Natural killer cell (primary cell): ENCODE measurements around the gene C16orf90. TPM values are rescaled to one million over a fixed set of nuclear protein-coding genes. Genes with fewer than 3 reads are reported as not detected.

Experiments used
- ATAC-seq, 3 donors: fragments of 150-1000 bp in 2 of 3; fragments of 200-7000 bp in 1 of 3; cut with Tn5 transposase; 1 replicate in 1 of 3; 2 replicates in 2 of 3; pipeline ENCODE4 v1.10.0; 2021; ENCODE audit warnings: mild to moderate bottlenecking in 2 of 3, moderate library complexity in 2 of 3
- DNase-seq, 2 donors: peaks; one replicate each; pipeline versions ENCODE4 v3.0.0 to v3.0.0-alpha.2; 2013 to 2021; ENCODE audit warnings: mixed read lengths in 1 of 2
- H3K27ac ChIP-seq: one replicate; pipeline ENCODE4 v1.5.1; 2013; ENCODE audit warnings: mild to moderate bottlenecking, low read length
- H3K27me3 ChIP-seq: one replicate; pipeline ENCODE4 v1.6.1; 2013; ENCODE audit warnings: low read length; ENCODE audit not compliant: control insufficient read depth, insufficient read depth
- H3K36me3 ChIP-seq: one replicate; pipeline ENCODE4 v1.6.1; 2013; ENCODE audit warnings: low read length; ENCODE audit not compliant: control insufficient read depth, insufficient read depth
- H3K4me1 ChIP-seq: one replicate; pipeline ENCODE4 v1.6.1; 2013; ENCODE audit warnings: low read length; ENCODE audit not compliant: control insufficient read depth, insufficient read depth
- H3K4me3 ChIP-seq: one replicate; pipeline ENCODE4 v1.5.1; 2013; ENCODE audit warnings: low read length
- H3K9me3 ChIP-seq: one replicate; pipeline ENCODE4 v1.6.1; 2013; ENCODE audit warnings: low read length; ENCODE audit not compliant: control insufficient read depth, insufficient read depth
- H3K27ac Mint-ChIP-seq, 2 donors: one replicate each; pipeline ENCODE4 v1.8.0; 2022; ENCODE audit warnings: mild to moderate bottlenecking in 2 of 2, mixed read lengths in 2 of 2, moderate library complexity in 1 of 2
- H3K27me3 Mint-ChIP-seq, 2 donors: one replicate each; pipeline ENCODE4 v1.8.0; 2022; ENCODE audit warnings: low read depth in 2 of 2, mixed read lengths in 2 of 2
- H3K36me3 Mint-ChIP-seq: one replicate; pipeline ENCODE4 v1.8.0; 2022; ENCODE audit warnings: mixed read lengths
- H3K4me1 Mint-ChIP-seq, 2 donors: one replicate each; pipeline ENCODE4 v1.8.0; 2022; ENCODE audit warnings: mixed read lengths in 2 of 2
- H3K4me3 Mint-ChIP-seq: one replicate; pipeline ENCODE4 v1.8.0; 2022; ENCODE audit warnings: mild to moderate bottlenecking, moderate library complexity, mixed read lengths
- H3K9me3 Mint-ChIP-seq, 2 donors: one replicate each; pipeline ENCODE4 v1.8.0; 2022; ENCODE audit warnings: mixed read lengths in 2 of 2
- CTCF ChIP-seq: fragments of 200-600 bp; IDR thresholded peaks from one replicate; pipeline ENCODE4 v1.8.0; 2022; ENCODE audit warnings: antibody characterized with exemption
- WGBS: methylation state at CpG from one replicate; pipeline ENCODE4 v1.1.7; 2013; ENCODE audit warnings: missing lambda C conversion rate; ENCODE audit not compliant: insufficient coverage; 5-methylcytosine and 5-hydroxymethylcytosine counted together
- intact Hi-C: fragments of 100-400 bp; cut with micrococcal nuclease; formaldehyde crosslinking; loops from one replicate; pipeline ENCODE4 v1.14.2; 2022
- total RNA-seq, 4 donors: library from RNA; stranded (reverse); fragments of 120-200 nt in 1 of 4; gene quantifications; one replicate each; pipeline versions ENCODE4 v1.2.3 to v1.2.4, GENCODE V29; 2013 to 2022

C16orf90 gene
- total RNA-seq, 3 donors from 2014 or later (not counting 1 experiment from before 2014, with no cell fraction given) = not detected

GRCh38 chr16:3538222-3538621, 42.9 kb upstream of the C16orf90 start:
- DNase-seq (no peak), ATAC-seq (no peak)
- H3K4me1 ChIP-seq = no peaks in the 10 kb centered on the region
- H3K9me3 ChIP-seq = no peaks in the 10 kb centered on the region
- no peak for TF ChIP-seq CTCF
- Mint-ChIP-seq H3K4me1 (peaks cover 19 to 26% of the 10 kb centered on the region in 2 donors), H3K27me3 (no peaks in the 10 kb centered on the region), H3K36me3 (no peaks in the 10 kb centered on the region), H3K4me3 (no peak overlapping the region), H3K27ac (peak overlapping the region; percentile 31 to 47), H3K9me3 (no peaks in the 10 kb centered on the region)
- no peaks in the 10 kb centered on the region for H3K27me3 ChIP-seq
- H3K36me3 ChIP-seq = peaks cover 33% of the 10 kb centered on the region
- no peak overlapping the region for H3K27ac ChIP-seq
- 89% methylated on average over 4 of the region's 4 CpGs for WGBS
- intact Hi-C loops = no loop called here
- no peak overlapping the region for H3K4me3 ChIP-seq

DNA sequence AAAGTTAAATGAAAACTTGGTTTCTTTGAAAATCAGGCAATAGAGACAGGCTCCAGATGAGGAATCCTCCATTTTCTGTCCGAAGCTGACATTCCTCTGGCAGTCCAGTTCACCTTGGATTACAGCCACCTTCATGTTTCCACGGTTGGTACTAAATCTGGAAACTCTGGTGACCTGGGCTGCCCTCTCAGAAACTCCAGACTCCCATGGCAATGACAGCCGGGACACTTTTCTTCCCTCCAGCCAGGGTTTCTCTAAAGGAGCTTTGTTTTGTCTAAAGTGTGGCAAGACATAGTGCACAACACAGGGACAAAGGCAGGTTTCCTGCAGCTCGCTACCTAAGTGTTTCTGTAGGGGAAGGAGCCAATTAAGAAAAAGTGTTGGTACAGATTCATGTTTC, 41.6 kb upstream of the C16orf90 start:
- Mint-ChIP-seq H3K36me3 (no peaks in the 10 kb centered on the region), H3K27ac (peak overlapping the region; percentile 69 to 77), H3K4me1 (peaks cover 19 to 26% of the 10 kb centered on the region in 2 donors), H3K27me3 (no peaks in the 10 kb centered on the region), H3K9me3 (no peaks in the 10 kb centered on the region), H3K4me3 (no peak overlapping the region)
- H3K27ac ChIP-seq = no peak overlapping the region
- no peaks in the 10 kb centered on the region for H3K27me3 ChIP-seq
- H3K9me3 ChIP-seq = no peaks in the 10 kb centered on the region
- WGBS = 88% methylated on average over 4 of the region's 4 CpGs
- intact Hi-C loops = no loop called here
- peaks cover 19% of the 10 kb centered on the region for H3K36me3 ChIP-seq
- DNase-seq (no peak), ATAC-seq (no peak)
- TF ChIP-seq CTCF = no peak
- no peaks in the 10 kb centered on the region for H3K4me1 ChIP-seq
- H3K4me3 ChIP-seq = no peak overlapping the region

- Mint-ChIP-seq H3K27ac (peak overlapping the region; percentile 77), H3K4me3 (no peak overlapping the region), H3K4me1 (peaks cover 19 to 26% of the 10 kb centered on the region in 2 donors), H3K36me3 (no peaks in the 10 kb centered on the region), H3K9me3 (no peaks in the 10 kb centered on the region), H3K27me3 (no peaks in the 10 kb centered on the region)
- intact Hi-C loops = no loop called here
- no peak for TF ChIP-seq CTCF
- Histone ChIP-seq H3K4me3 (no peak overlapping the region), H3K27me3 (no peaks in the 10 kb centered on the region), H3K36me3 (peaks cover 15% of the 10 kb centered on the region), H3K4me1 (no peaks in the 10 kb centered on the region), H3K27ac (no peak overlapping the region), H3K9me3 (no peaks in the 10 kb centered on the region)
- DNase-seq (no peak), ATAC-seq (no peak)
- WGBS = 95% methylated on average over 3 of the region's 3 CpGs
Observed at GRCh38 chr16:3536271-3536731, 41.0 kb upstream of the C16orf90 start.

- DNase-seq = no peak
- Mint-ChIP-seq H3K4me1 (peaks cover 19% of the 10 kb centered on the region in 2 donors), H3K36me3 (no peaks in the 10 kb centered on the region), H3K9me3 (no peaks in the 10 kb centered on the region), H3K4me3 (no peak overlapping the region), H3K27ac (peak overlapping the region; percentile 71 to 77), H3K27me3 (no peaks in the 10 kb centered on the region)
- H3K27ac ChIP-seq = no peak overlapping the region
- no peak for ATAC-seq
- intact Hi-C loops = no loop called here
- TF ChIP-seq CTCF = no peak
- no peaks in the 10 kb centered on the region for H3K9me3 ChIP-seq
- H3K27me3 ChIP-seq = no peaks in the 10 kb centered on the region
- WGBS = 95% methylated on average over 10 of the region's 10 CpGs
- H3K4me3 ChIP-seq = no peak overlapping the region
- peaks cover under 1% of the 10 kb centered on the region for H3K36me3 ChIP-seq
- no peaks in the 10 kb centered on the region for H3K4me1 ChIP-seq
Observed at GRCh38 chr16:3534126-3534525, 38.8 kb upstream of the C16orf90 start.
